Stimulated activated CD4-positive, alpha-beta T cell treated with anti-CD3 and anti-CD28 coated beads, Interleukin-12 subunit alpha, Interleukin-12 subunit beta, amount 100 ng/mL, for 24 hours (primary cell): ENCODE results near the gene HCN2.

ENCODE experiments used
- DNase-seq, 2 experiments: peaks; one replicate each; pipeline ENCODE4 v3.0.0-alpha.2; 2020; ENCODE audit warnings: low read depth in 2 of 2

Gene HCN2

DNA sequence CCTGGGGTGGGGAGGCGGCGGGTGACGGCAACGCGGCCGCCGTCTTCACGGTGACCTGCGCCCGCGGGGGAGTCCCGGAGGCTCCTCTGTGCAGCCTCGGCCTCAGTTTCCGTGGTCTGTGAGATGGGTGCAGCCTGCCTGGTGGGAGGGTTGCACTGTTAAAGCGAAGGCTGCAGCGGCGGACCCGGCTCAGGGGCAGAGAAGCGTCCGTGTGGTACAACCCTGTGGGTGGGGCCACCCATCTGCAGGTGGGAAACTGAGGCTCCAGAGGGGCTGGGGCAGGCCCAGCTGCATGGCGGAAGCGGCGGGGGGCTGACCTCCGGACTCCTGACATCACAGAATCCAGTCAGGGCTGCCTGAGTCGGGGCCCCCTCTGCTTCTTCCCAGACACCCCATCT is 50.5 kb downstream of the HCN2 start:
- DNase-seq: no peak

DNA sequence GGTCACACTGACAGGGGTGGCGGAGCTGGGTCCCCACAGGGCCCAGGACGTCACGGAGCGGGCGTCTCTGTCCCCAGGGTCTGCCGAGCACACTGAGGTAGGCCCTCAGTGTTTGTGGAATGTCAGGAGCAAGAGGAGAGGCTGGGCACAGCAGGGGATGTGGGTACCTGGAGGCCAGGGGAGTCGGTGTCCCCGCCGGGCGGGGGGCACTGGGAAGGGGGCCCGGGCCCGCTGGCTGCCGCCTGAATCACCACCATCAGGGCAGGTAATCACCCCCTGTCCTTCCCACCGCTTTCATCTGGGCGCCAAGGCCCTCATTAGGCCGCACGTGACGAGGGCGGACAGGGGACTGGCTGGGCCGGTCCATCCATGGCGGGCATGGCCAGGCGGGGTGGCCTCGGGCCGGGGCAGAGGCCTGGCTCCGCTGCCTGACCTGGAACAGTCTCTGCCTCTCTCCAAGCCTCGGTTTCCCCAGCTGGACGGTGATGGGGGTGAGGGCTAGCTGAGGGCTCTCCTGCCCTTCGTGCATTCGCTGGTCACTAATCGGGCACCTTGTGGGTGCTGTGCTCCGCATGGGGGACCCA is 51.0 kb downstream of the HCN2 start:
- DNase-seq: no peak

DNA sequence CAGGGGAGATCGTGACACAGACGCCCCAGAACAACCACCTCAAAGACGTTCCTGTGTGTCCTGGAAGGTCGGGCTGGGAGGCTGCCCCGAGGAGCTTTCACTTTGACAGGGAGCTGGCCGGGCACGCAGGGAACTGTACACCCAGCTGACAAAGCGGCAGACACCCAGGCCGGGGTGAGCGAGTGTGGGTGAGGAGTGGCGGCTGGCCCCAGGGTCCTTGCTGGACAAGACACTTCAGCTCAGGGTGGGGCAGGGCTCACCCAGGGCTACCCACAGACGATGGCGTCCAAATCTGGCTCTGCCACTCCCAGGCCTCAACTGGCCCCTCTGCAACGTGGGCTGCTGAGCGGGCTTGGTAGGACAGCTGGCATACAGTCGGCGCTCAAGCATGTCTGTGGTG is 52.0 kb downstream of the HCN2 start:
- no peak for DNase-seq

DNA sequence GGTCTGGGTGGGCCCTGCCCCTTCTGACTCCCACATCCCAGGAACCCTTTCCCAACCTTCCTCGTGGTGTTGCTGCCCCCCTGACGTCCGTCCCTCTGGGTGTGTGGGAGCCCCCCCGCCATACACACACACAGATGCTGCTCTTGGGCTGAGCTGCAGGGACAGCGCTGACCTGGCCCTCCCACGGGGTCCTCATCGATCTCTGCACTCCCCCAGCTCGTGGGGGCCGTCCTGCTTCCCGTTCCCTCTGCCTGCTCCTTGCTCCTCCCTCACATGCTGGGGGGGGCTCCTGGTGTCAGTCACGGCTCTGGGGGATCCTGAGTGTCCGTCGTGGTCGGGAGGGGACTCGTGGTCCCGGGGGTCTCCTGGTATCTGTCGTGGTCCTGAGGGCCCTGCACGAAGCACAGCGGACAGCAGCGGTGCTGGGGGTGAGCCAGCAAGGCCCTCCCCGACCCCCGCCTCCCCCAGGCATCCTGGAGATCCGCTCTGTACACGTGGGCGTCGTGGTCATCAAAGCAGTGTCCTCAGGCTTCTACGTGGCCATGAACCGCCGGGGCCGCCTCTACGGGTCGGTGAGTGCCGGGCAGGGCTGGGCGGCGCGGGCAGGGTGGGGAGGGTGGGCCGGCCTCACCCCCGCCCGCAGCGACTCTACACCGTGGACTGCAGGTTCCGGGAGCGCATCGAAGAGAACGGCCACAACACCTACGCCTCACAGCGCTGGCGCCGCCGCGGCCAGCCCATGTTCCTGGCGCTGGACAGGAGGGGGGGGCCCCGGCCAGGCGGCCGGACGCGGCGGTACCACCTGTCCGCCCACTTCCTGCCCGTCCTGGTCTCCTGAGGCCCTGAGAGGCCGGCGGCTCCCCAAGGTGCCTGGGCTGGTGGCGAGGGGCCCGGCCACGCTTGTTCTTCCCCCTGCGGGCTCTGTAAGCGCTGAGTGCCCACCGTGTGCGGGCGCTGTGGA is 53.4 kb downstream of the HCN2 start:
- DNase-seq: no peak

DNA sequence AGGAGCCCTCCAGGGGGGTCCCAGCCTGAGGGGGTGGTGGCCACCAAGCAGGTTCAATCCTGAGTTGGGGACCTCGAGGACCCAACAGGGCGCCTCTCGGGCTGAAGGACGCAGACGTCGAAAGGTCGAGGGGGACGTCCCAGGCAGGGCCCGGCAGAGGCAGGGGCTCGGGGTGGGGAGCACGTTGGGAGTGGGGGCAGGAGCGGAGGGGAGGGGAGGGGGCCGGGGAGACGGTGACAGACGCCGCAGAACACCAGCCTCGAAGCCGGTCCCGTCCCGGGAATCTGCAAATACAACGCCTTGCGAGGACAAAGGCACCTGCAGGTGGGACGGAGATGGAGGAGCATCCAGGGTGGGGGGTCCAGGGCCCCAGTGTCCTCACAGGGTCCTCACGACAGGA is 54.1 kb downstream of the HCN2 start:
- DNase-seq: no peak

DNA sequence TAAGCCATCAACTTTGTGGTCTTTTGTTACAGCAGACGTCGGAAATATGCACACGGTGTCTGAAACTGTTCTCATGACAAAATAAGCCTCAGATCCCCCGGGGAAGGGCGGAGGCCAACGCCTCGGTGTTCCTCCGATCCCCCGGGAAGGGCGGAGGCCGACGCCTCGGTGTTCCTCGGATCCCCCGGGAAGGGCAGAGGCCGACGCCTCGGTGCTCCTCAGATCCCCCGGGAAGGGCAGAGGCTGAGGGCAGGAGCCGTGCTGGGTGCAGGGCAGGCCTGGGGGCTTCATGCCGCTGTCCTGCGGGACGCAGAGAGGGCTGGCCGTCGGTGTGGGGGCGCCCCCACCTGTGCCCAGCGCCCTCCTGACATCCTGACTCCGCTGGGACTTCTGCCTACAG is 54.7 kb downstream of the HCN2 start:
- DNase-seq: no peak

DNA sequence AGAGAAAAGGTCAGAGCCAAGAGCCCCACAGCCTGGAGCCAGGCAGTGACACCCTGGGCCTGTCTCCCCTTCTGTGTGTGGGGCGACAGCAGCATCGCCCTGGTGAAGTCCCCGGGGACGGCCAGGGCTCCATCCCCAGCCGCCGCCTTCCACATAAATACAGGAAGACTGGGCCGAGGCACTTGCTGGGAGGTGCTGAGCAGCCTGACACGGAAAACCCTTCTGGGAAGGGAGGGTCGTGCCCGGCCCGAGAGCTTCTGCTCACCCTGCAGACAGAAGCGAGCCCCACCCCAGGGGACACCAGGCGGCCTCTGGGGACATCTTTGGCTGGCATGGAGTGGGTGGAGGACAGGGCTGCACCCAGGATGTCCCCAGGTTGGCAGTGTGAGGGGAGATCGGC is 55.1 kb downstream of the HCN2 start:
- no peak for DNase-seq

DNA sequence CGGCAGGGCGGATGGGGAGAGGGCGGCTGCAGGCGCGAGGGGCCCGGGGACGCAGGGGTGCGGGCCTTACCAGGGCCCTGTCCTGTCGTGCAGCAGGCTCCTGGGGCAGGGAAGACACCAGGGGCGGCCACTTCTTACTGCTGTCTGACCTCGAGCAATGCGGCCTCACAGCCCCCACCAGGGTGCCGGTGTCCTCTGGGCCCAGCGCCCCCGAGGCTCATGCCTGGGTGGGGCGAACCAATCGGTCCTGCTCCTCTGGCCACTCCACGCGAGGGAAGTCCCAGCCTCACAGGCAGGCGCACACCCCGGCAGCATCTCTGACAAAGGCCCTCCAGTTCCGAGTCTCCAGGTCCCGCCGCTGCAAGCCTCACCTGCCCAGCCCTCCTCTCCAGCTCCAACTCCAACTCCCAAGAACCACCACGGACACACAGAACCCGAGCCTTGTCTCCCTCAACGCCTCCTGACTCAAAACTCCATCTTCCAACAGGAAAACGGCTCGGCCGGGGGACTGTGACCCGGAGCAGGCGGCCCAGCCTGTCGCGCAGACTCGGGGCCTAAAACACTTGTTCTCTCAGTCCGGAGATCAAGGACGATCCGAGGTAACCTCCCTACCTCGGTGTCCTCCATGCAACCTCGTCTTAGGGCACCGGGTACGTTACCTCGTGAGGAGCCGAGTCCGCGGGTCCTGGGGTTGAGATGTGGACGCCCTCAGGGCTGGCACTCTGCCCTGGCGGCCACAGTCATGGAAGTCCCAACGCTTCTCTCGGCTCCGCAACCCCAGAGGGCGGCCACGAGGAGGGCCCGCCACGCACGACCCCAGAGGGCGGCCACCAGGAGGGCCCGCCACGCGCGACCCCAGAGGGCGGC is 56.5 kb downstream of the HCN2 start:
- DNase-seq: no peak

DNA sequence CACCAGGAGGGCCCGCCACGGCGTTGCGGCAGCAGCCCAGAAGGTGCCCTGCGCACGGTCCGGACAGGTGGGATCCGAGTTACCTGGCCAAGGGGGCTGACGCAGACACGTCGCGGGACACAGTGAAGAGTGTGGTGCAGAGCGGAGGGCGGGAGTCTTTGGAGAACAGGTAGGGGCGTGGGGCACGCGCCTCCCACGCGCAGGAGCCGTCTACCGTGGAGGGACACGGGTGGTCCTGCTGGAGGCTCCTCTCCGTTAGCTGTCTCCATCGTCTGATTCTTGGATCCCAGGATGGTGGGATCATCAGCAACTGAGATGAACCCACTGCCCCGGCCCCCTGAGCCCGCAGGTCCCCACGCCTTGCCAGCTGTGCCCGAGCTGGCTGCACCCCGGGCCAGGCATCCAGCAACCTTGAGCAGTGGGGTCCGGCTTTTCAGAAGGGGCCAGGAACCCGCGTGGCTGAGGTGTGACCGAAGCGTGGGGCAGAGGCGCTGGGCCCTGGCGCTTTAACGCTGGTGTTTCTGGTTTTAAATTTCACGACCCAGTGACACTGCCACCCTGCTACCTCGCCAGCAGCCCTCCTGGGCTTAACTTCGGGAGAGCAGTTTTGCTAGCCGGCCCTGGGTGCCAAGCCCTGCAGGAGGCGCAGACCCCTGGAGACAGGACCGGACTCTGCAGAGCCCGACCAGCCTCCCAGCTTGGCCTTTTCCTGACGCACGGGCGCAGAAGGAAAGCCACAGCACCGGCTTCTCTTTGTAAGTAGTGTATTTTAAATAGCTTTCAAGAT is 57.3 kb downstream of the HCN2 start:
- DNase-seq: no peak

DNA sequence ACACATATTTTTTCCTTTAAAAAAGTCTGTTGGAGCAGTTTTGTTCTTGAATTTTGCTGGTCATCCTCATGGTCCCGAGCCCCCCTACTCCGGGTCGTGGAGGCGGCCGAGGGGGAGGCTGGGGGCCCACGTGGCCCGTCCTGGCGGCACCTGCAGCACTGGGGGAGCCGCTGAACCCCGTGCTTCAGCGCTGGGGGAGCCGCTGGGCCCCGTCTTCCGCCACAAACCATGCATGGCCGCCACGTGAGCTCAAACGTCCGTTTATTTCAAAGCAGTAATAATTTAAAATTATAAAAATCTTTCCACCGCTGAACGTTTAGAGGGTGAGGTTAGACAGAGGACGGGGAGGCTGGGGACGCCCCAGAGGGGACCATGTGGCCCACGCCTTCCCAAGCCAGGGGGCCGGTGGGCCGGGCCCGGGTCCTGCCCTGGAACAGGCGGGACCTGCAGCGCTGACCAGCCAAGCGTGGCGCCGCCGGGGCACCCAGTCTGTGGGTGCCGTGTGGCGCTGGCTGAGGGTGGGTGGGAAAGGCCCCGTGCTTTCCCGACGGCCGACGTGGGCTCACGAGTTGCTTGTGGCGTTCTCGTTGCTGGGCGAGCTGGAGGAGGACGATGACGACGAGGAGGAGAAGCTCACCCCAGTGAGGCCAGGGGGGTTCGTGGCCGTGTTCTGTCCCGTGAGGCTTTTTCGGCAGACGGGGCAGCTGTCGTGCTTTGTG is 58.0 kb downstream of the HCN2 start:
- no peak for DNase-seq

DNA sequence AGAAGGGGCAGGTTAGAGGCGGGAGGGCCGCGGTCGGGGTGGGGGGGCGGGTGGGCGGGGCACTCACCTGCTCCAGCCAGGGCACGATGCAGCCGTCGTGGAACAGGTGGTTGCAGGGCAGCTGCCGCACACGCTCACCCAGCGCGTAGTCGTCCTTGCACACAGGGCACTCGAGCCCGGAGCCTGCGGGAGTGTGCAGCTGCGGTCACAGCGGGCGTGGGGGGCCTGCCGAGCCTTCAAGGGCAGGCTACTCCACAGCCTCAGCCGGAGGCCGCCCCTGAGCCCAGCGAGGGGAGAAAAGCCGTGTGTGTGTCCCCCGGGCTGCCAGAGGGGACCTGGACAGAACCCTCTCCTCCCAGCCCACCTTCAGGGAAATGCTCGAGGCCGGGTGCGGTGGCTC is 58.6 kb downstream of the HCN2 start:
- no peak for DNase-seq

DNA sequence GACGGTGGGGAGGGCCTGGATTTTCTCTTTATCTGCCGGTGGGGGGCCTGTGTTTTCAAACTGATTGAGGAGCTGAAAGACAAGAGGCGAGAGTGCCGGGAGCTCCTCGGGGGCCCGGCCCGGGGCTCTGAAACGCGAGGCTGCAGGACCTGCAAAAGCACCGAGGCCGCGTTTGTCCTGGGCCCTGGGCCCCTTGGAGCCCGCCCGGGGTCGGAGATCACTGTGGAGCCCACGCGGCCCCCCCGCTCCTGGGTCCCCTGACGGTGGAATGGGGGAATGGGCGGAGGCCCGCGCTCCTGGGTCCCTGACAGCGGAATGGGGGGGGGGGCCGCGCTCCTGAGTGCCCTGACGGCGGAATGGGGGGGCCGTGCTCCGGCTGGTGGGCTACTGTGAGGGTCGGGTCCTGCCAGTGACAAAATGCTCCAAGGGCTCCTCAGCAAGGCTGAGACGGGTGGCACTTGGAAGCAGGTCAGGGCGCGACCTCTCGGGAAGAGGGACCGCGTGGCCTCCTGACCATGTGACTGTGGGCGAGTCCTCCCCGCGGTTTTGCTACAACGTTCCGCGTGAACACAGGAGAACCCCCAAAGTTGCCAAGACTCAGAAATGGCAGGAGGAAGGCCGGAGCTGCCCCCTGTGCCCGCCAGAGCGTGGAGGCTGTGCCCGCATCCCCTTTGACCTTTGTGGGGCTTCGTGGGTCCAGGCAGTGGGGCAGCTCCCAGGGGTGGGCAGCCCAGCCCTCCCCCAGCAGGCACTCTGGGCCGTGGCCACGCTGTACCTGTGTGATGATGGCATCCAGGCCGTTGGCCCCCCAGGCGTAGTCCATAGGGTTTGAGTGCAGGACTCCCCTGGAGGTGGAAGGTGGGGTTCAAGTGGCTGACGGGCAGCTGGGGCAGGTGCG is 59.5 kb downstream of the HCN2 start:
- no peak for DNase-seq

DNA sequence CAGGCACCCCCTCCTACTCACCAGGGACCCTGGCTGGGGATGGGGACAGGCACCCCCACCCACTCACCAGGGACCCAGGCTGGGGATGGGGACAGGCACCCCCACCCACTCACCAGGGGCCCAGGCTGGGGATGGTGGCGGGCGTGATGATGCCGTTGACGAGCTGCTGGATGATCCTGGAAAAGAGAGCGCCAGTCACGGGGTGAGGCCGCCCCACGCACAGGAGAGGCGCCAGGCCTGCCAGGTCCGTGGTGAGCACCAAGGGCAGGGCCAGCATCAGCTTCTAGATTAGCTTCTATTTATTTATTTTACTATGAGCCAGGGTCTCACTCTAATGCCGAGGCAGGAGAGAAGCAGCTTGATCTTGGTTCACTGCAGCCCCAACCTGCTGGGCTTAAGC is 60.4 kb downstream of the HCN2 start:
- DNase-seq: no peak

DNA sequence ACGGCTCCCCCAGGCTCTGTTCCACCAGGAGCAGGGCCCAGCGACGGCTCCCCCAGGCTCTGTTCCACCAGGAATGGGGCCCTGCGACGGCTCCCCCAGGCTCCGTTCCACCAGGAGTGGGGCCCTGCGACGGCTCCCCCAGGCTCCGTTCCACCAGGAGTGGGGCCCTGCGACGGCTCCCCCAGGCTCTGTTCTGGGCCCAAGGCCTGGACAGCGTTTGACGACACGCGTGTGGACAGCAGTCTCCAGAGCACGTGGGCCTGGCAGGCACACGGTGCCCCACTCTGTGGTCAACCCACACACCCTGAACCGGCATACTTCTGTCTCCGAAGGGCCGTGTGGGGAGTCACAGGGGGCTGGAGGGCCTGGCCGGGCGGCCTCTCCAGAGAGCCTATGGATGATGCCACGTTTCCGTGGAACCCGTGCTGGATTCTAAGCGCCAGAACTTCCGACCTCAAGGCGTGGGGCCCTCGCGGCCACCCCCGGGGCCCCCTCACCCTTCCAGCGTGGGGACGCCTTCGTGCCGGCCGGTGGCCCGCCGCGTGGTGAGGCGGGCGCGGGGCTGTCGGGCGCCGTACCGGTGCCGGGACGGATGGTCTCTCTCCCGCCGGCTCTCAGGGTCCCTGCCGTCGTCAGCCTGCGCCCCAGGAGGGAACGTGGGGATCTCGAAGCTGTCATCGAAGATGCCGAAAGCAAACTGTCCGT is 61.6 kb downstream of the HCN2 start:
- no peak for DNase-seq

DNA sequence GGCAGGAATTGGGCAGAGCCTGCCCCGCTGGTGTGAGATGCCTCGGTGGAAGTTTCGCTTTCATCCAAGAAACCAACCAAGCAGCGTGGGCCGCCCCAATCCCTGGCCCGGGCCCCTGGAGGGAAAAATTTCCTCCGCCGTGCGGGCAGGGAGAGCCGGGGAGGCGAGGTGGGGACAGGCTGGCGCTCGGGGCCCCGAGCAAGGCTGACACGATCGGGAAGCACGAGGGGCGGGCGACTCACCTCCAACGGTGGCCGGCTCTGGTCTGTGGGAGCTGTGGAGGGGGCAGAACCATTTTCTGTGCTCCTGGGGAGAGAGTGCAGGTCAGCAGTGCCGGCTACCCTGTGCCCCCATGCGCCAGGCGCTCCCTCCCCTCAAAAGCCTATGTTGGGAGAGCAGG is 62.3 kb downstream of the HCN2 start:
- no peak for DNase-seq

DNA sequence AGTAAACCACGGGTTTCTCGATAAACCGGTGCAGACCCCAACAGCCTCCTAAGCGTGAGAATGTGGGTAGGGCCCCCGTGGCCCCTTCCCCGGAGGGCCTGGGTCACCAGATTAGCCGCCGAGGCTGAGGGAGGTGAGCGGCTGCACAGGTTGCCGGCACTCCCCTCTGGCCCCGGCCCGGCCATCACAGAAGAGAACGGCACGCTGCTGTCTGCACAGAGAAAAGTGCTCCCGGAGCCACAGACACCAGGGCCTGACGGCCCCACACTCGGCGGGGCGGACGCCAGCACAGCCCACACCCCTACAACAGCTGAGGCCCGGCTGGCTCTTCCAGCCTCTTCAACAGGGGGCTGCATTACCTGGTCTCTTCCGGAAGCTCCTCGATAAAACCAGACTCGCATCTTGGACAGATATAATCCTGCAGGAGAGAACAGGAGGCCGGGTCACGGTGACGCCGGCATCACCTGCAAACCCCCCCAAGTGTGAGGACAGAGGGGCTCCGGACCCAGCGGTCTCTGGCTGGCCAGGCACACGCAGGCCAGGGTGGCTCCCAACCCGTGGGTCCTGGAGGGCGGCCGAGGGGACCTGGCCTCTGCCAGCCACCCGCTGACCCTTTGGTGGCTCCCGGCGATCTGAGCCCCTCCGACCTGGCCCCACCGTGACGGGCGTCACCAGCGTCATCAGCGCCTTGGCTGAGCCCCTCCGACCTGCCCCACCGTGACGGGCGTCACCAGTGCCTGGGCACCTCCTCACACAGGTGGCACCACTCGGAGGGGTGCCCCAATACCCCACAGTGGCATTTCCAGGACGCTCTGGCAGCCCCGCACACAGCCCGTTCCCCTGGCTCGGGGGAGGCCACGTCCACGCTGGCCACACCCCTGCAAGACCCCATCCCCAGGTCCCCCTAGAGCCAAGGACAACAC is 63.0 kb downstream of the HCN2 start:
- no peak for DNase-seq

DNA sequence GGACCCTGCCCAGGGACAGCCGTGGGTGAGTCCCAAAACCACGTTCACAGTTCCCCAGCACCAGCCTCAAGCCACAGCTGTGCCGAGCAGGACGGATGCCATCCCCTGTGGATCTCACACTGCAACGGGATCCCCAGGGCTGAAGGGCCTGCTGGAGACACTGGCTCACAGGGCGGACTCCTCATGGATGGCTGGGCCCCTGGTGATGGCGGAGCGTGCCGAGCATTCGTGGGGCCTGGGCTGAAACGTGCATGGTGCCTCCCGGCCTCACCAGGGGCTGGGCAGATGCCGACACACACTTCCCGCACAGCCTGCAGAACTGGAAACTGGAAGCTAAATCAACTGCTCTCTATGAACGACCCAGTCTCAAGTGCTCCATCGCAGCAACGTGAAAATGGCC is 63.7 kb downstream of the HCN2 start:
- no peak for DNase-seq

DNA sequence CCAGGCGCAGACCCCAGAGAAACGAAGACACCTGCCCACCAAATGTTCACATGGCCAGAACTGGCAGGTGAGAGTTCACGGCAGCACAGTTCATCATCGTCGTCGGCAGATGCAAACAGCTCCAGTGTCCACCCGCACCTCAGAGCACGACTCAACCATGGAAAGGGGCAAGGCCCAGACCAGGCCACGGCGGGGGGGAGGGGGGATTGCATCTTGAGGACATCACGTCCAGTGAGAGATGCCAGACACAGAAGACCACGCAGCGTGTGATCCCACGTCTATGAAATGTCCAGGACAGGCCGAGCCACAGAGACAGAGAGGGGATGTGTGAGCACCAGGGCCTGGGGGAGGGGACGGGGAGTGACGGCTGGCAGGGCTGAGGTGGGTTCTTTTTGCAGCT is 66.0 kb downstream of the HCN2 start:
- DNase-seq: no peak
